Smooth muscle cell (in vitro differentiated cells): ENCODE measurements around the gene BFSP2. TPM values are rescaled to one million over a fixed set of nuclear protein-coding genes. Genes with fewer than 3 reads are reported as not detected.

Experiments
- DNase-seq: peaks from one replicate; lab custom pipeline; 2025; ENCODE audit not compliant: unreplicated experiment; lab: John Stamatoyannopoulos, UW
- H2AFZ ChIP-seq: fragments of 200-600 bp; sonication (generic); 2 replicates; pipeline ENCODE4 v1.6.0; 2016; ENCODE audit warnings: antibody characterized with exemption, low read depth, mild to moderate bottlenecking
- H3F3A ChIP-seq: fragments of 200-600 bp; sonication (generic); 2 replicates; pipeline ENCODE4 v1.6.0; 2017; ENCODE audit warnings: antibody characterized with exemption, low read depth
- H3K27ac ChIP-seq: fragments of 200-600 bp; sonication (generic); 2 replicates; pipeline ENCODE4 v1.5.1; 2016; ENCODE audit warnings: low read depth, mild to moderate bottlenecking
- H3K27me3 ChIP-seq: fragments of 200-600 bp; sonication (generic); 2 replicates; pipeline ENCODE4 v1.6.1; 2016; ENCODE audit warnings: low read depth, mild to moderate bottlenecking
- H3K36me3 ChIP-seq: fragments of 200-600 bp; sonication (generic); 2 replicates; pipeline ENCODE4 v1.5.1; 2016; ENCODE audit warnings: low read depth
- H3K4me1 ChIP-seq: fragments of 200-600 bp; sonication (generic); 2 replicates; pipeline ENCODE4 v1.5.1; 2016; ENCODE audit warnings: low read depth
- H3K4me2 ChIP-seq: fragments of 200-600 bp; sonication (generic); 2 replicates; pipeline ENCODE4 v1.6.0; 2016; ENCODE audit warnings: mild to moderate bottlenecking
- H3K4me3 ChIP-seq: fragments of 200-600 bp; sonication (generic); 2 replicates; pipeline ENCODE4 v1.5.1; 2016; ENCODE audit warnings: mild to moderate bottlenecking
- H3K79me2 ChIP-seq: fragments of 200-600 bp; sonication (generic); 2 replicates; pipeline ENCODE4 v1.6.0; 2016; ENCODE audit warnings: low read depth, mild to moderate bottlenecking
- H3K9ac ChIP-seq: fragments of 200-600 bp; sonication (generic); 2 replicates; pipeline ENCODE4 v1.6.0; 2016; ENCODE audit warnings: low read depth
- H3K9me3 ChIP-seq: fragments of 200-600 bp; sonication (generic); replicated peaks from 2 replicates; pipeline ENCODE4 v1.5.1; 2016; ENCODE audit warnings: low read depth
- H4K20me1 ChIP-seq: fragments of 200-600 bp; sonication (generic); 2 replicates; pipeline ENCODE4 v1.6.0; 2016; ENCODE audit warnings: low read depth
- WGBS: methylation state at CpG from one replicate; pipeline ENCODE4 v1.1.7; 2016; ENCODE audit warnings: low lambda C conversion rate; 5-methylcytosine and 5-hydroxymethylcytosine counted together
- polyA plus RNA-seq: library from polyadenylated mRNA; unstranded; fragments of >200 nt; fragmentation: Nextera tagmentation; extraction: Ambion mirVana; gene quantifications from 2 replicates; pipeline ENCODE4 v1.2.1, GENCODE V29; 2016
- total RNA-seq: library from RNA; depleted of rRNA; stranded (reverse); fragments of >200 nt; gene quantifications from 2 replicates; pipeline ENCODE4 v1.2.3, GENCODE V29; 2014
- TF ChIP-seq, protein P1 (sequence below): fragments of 200-600 bp; sonication (generic); IDR thresholded peaks from 2 replicates; pipeline ENCODE4 v1.5.1; 2017; ENCODE audit warnings: borderline replicate concordance, mild to moderate bottlenecking, antibody characterized with exemption; ENCODE audit not compliant: insufficient read depth, poor library complexity, severe bottlenecking

The BFSP2 gene
- total and polyA plus RNA-seq, 2 experiments from 2014 or later = not detected

DNA sequence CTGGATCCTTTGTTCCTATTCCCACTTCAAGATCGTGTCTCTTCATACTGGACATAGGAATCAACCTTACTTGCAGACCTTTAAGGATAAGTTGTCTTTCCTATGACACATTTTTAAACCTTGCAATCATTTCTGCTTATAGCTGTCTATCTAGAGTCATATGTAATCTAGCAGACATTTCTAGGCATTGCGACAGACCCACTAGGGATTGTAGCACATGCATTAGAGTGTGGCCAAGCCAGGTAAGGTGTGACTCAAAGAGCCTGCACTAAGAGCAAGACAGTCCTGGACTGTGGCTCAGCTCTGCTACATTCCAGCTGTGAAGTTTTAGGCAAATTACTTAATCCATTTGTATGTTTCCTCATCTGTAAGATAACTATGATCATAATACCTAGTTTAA, 38.8 kb upstream of the BFSP2 start:
- WGBS = 93% methylated on average over 2 of the region's 2 CpGs
- no peak overlapping the region for H3K9ac ChIP-seq
- no peaks in the 10 kb centered on the region for H3K79me2 ChIP-seq
- H3K4me1 ChIP-seq = peaks cover 7% of the 10 kb centered on the region
- no peaks in the 10 kb centered on the region for H3K9me3 ChIP-seq
- H3F3A ChIP-seq = no peaks in the 10 kb centered on the region
- no peaks in the 10 kb centered on the region for H3K36me3 ChIP-seq
- no peak overlapping the region for H3K4me2 ChIP-seq
- TF ChIP-seq, protein P1, sequence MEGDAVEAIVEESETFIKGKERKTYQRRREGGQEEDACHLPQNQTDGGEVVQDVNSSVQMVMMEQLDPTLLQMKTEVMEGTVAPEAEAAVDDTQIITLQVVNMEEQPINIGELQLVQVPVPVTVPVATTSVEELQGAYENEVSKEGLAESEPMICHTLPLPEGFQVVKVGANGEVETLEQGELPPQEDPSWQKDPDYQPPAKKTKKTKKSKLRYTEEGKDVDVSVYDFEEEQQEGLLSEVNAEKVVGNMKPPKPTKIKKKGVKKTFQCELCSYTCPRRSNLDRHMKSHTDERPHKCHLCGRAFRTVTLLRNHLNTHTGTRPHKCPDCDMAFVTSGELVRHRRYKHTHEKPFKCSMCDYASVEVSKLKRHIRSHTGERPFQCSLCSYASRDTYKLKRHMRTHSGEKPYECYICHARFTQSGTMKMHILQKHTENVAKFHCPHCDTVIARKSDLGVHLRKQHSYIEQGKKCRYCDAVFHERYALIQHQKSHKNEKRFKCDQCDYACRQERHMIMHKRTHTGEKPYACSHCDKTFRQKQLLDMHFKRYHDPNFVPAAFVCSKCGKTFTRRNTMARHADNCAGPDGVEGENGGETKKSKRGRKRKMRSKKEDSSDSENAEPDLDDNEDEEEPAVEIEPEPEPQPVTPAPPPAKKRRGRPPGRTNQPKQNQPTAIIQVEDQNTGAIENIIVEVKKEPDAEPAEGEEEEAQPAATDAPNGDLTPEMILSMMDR = no peak
- DNase-seq = no peak
- no peaks in the 10 kb centered on the region for H3K27me3 ChIP-seq
- H3K27ac ChIP-seq = no peak overlapping the region
- no peaks in the 10 kb centered on the region for H4K20me1 ChIP-seq
- no peak overlapping the region for H2AFZ ChIP-seq
- no peak overlapping the region for H3K4me3 ChIP-seq

DNA sequence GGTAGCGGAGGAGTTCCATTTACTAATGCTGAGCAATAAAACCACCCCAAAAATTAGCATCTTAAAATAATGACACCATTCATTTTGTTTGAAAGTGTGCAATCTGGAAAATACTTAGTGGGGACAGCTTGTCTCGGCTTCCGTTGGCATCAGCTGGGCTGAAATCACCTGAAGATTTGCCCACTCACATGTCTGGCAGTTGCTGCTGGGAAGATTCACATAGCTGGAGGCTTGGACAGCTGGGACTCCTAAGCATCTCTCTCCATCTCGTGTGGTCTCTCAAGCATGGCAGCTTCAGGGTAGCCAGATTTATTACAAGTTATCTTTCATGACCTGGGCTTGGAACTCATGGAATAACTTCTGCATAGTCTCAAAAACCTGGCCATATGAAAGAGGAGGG, 38.4 kb upstream of the BFSP2 start:
- no peak overlapping the region for H3K4me3 ChIP-seq
- 90% methylated on average over 4 of the region's 4 CpGs for WGBS
- H3K79me2 ChIP-seq = no peaks in the 10 kb centered on the region
- no peaks in the 10 kb centered on the region for H3K27me3 ChIP-seq
- TF ChIP-seq, protein P1 = no peak
- H4K20me1 ChIP-seq = no peaks in the 10 kb centered on the region
- H3K9me3 ChIP-seq = no peaks in the 10 kb centered on the region
- DNase-seq = no peak
- H3K4me2 ChIP-seq = no peak overlapping the region
- H3K27ac ChIP-seq = no peak overlapping the region
- H3K4me1 ChIP-seq = peaks cover 7% of the 10 kb centered on the region
- H3F3A ChIP-seq = no peaks in the 10 kb centered on the region
- no peak overlapping the region for H3K9ac ChIP-seq
- H3K36me3 ChIP-seq = no peaks in the 10 kb centered on the region
- H2AFZ ChIP-seq = no peak overlapping the region

DNA sequence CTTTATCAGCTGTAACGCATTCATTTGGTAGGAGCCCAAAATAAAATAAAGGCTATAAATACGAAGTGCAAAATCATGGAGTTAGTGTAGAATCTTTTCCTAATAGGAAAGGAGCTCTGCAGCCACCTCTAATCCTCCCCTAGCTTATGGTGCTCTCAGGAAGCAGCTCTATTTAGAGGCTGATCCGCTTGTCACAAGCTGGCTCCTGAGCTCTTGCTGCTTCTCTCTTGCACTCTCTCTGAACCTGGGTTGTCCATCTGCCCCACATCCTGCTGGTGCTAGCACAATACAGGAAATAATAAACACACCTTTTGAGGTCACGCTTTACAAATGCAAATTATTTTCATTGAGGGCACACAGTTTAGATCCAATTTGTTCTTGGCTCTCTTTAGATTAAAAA, 37.3 kb upstream of the BFSP2 start:
- no peaks in the 10 kb centered on the region for H3K36me3 ChIP-seq
- H3K27ac ChIP-seq = no peak overlapping the region
- WGBS = 84% methylated on average over 4 of the region's 4 CpGs
- H2AFZ ChIP-seq = no peak overlapping the region
- H3K4me3 ChIP-seq = no peak overlapping the region
- DNase-seq = no peak
- no peaks in the 10 kb centered on the region for H3K79me2 ChIP-seq
- H3K27me3 ChIP-seq = no peaks in the 10 kb centered on the region
- H3K4me1 ChIP-seq = peaks cover 7% of the 10 kb centered on the region
- H4K20me1 ChIP-seq = no peaks in the 10 kb centered on the region
- no peaks in the 10 kb centered on the region for H3K9me3 ChIP-seq
- TF ChIP-seq, protein P1 = no peak
- H3F3A ChIP-seq = no peaks in the 10 kb centered on the region
- no peak overlapping the region for H3K9ac ChIP-seq
- no peak overlapping the region for H3K4me2 ChIP-seq

DNA sequence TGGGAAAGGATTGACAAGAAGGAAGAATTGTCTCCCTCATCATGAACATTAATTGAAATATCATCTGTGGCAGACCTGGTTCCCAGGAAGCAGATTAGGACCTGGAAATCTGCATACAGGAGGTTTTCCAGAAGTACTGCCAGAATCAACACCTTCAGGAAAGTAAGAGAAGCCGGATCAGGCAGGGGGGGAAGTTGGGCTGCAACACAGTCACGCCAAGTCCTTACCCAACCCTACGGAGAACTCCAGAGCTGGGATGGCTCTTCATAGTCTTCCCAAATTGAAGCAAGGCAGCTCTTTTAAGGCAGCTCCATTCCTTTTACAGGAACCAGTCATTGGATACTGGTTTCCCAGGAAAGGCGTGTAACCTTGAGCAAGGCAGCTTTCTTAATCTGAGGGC, 35.2 kb upstream of the BFSP2 start:
- WGBS = 93% methylated on average over 4 of the region's 4 CpGs
- no peaks in the 10 kb centered on the region for H4K20me1 ChIP-seq

More for the DNA sequence above, 35.2 kb upstream of the BFSP2 start:
- Histone ChIP-seq H3K79me2 (no peaks in the 10 kb centered on the region), H3K9ac (no peak overlapping the region), H3K4me3 (no peak overlapping the region), H3K4me2 (no peak overlapping the region), H3K4me1 (peaks cover 7% of the 10 kb centered on the region), H3K36me3 (no peaks in the 10 kb centered on the region), H3K9me3 (no peaks in the 10 kb centered on the region), H3K27me3 (no peaks in the 10 kb centered on the region), H3F3A (no peaks in the 10 kb centered on the region), H3K27ac (no peak overlapping the region), H2AFZ (no peak overlapping the region)
- TF ChIP-seq, protein P1 = no peak
- DNase-seq = no peak
